ENCODE data around the gene SLC9A4. TPM values are rescaled to one million over a fixed set of nuclear protein-coding genes. Genes with fewer than 3 reads are reported as not detected.

Gene SLC9A4
- total RNA-seq, 4 donors from 2014 or later: 0.40 to 0.76 (median 0.47) TPM

DNA sequence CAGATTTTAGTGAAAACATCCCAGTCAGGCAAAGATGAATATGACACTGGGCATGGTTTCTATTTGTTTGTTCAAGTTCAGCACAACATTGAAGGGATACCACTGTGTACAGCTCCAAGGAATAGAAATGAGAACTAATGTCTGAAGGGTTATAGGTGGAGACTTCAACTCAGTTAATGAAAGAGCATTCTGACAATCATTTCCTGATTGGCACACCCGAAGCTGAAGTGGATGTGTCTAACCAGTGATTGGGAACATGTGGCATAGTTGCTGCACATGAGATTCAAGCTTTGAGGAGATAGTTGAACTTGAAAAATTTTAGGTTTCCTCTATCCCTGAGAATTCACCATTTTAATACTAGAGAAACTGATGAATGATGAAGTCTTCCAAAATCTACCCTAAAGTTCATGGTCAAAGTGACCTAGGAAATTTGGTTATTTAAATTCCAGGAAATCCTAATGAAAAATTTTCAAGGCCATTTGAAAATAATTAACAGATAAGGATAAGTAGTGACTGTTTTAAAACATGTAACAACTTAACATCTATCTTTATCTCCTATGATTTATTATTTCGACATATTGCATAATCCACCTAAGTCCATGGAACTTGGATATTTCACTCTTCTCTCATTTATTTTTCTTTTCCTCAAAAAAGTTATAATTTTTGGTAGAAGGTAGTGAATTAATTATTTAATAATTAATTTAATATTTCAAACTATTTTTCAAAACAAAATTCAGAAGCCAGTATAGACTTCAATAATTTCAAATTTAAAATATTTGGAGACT is 38.0 kb downstream of the SLC9A4 start:
- Histone ChIP-seq H3K27ac (no peak overlapping the region), H3K36me3 (no peaks in the 10 kb centered on the region), H3K9me3 (no peaks in the 10 kb centered on the region), H3K4me3 (no peak overlapping the region), H3K27me3 (no peaks in the 10 kb centered on the region), H3K4me1 (peaks cover 0 to 40% (median 4%) of the 10 kb centered on the region in 3 donors)
- intact Hi-C loops (cut with DNase I): no loop called here
- no peak for DNase-seq
- whole genome bisulfite sequencing, 2 donors: 47% methylated on average over 2 of the region's 2 CpGs
- TF ChIP-seq, protein P1, sequence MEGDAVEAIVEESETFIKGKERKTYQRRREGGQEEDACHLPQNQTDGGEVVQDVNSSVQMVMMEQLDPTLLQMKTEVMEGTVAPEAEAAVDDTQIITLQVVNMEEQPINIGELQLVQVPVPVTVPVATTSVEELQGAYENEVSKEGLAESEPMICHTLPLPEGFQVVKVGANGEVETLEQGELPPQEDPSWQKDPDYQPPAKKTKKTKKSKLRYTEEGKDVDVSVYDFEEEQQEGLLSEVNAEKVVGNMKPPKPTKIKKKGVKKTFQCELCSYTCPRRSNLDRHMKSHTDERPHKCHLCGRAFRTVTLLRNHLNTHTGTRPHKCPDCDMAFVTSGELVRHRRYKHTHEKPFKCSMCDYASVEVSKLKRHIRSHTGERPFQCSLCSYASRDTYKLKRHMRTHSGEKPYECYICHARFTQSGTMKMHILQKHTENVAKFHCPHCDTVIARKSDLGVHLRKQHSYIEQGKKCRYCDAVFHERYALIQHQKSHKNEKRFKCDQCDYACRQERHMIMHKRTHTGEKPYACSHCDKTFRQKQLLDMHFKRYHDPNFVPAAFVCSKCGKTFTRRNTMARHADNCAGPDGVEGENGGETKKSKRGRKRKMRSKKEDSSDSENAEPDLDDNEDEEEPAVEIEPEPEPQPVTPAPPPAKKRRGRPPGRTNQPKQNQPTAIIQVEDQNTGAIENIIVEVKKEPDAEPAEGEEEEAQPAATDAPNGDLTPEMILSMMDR (IDR thresholded peaks at IDR 0.05): no peak
- no peak for TF ChIP-seq POLR2A (IDR thresholded peaks at IDR 0.05)

- H3K4me1 ChIP-seq: peaks cover 0 to 40% (median 4%) of the 10 kb centered on the region in 3 donors
- no peak for DNase-seq
- 84 to 86% methylated on average over 4 of the region's 4 CpGs for WGBS, 2 donors
Measured at GRCh38 chr2:102512161-102512560, 39.1 kb downstream of the SLC9A4 start.

DNA sequence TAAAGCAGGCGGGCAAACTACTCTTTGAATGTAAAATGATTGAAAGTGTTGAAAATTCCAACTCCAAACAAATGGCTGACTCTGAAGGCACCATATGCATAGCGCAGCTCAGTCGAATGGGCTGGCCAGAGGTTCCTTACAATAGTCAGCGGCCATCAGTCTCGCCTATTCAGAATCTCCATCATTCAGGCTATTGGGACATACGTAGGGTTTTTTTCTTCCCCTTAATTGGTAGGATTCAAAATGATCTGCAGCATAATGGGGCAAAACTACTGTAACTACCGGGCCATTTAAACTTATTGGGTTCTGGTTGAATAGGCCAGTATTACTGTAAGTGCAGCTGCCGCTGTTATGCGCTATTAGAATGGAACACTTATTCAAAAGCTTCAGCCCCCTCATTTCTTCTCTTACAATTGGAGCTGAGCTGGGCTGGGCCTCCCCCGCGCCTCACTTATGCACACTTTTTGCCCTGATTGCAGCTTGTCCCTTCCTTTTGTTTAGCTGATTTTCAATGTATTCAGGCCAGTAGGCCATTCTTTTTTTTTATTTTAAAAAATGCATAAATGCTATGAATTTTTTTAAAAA is 40.4 kb downstream of the SLC9A4 start:
- Histone ChIP-seq H3K4me3 (no peak overlapping the region), H3K4me1 (peaks cover 0 to 40% (median 4%) of the 10 kb centered on the region in 3 donors), H3K9me3 (no peaks in the 10 kb centered on the region), H3K27ac (no peak overlapping the region), H3K27me3 (no peaks in the 10 kb centered on the region), H3K36me3 (no peaks in the 10 kb centered on the region)
- intact Hi-C loops (cut with DNase I): no loop called here
- no peak for DNase-seq
- 91 to 93% methylated on average over 11 of the region's 11 CpGs for WGBS, 2 donors
- TF ChIP-seq POLR2A (IDR thresholded peaks at IDR 0.05): no peak
- TF ChIP-seq, protein P1 (IDR thresholded peaks at IDR 0.05): no peak

More at GRCh38 chr2:102512161-102512560, 39.1 kb downstream of the SLC9A4 start:
- Histone ChIP-seq H3K27ac (no peak overlapping the region), H3K36me3 (no peaks in the 10 kb centered on the region), H3K27me3 (no peaks in the 10 kb centered on the region), H3K4me3 (no peak overlapping the region), H3K9me3 (no peaks in the 10 kb centered on the region)
- intact Hi-C loops (cut with DNase I): no loop called here
- no peak for TF ChIP-seq POLR2A (IDR thresholded peaks at IDR 0.05)
- TF ChIP-seq, protein P1 (IDR thresholded peaks at IDR 0.05): no peak

- TF ChIP-seq, protein P1 (IDR thresholded peaks at IDR 0.05): no peak
- TF ChIP-seq POLR2A (IDR thresholded peaks at IDR 0.05): no peak
- DNase-seq: no peak
- 41 to 57% methylated on average over 7 of the region's 7 CpGs for WGBS, 2 donors
Measured at GRCh38 chr2:102514061-102514785, 41.2 kb downstream of the SLC9A4 start.

DNA sequence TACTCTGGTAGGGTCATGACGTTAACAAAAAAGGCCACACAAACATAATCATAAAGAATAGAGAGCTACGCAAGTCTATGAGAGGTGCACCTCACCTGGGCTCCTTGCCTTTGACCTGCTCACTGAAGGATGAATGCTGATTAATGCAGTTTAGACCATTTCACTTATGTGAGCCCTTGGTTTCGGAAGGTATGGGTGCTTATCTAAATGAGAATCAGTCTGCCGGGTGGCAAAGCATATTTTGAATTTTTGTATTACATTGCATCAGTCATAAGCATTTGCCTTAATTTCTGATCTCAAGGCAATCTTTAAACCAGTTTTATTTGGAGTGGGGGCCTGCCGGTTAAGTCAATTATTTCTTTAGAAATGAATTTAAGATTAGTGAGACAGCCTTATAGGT is 42.8 kb downstream of the SLC9A4 start:
- no peak for DNase-seq
- Histone ChIP-seq H3K27me3 (no peaks in the 10 kb centered on the region), H3K9me3 (no peaks in the 10 kb centered on the region), H3K4me1 (peaks cover 0 to 28% (median 4%) of the 10 kb centered on the region in 3 donors), H3K4me3 (no peak overlapping the region), H3K27ac (no peak overlapping the region), H3K36me3 (no peaks in the 10 kb centered on the region)
- WGBS, 2 donors: 73 to 74% methylated on average over 5 of the region's 5 CpGs
- TF ChIP-seq POLR2A (IDR thresholded peaks at IDR 0.05): no peak
- TF ChIP-seq, protein P1 (IDR thresholded peaks at IDR 0.05): no peak
- intact Hi-C loops (cut with DNase I): no loop called here

More at GRCh38 chr2:102514061-102514785, 41.2 kb downstream of the SLC9A4 start:
- Histone ChIP-seq H3K4me3 (no peak overlapping the region), H3K27me3 (no peaks in the 10 kb centered on the region), H3K4me1 (peaks cover 0 to 38% (median 4%) of the 10 kb centered on the region in 3 donors), H3K27ac (no peak overlapping the region), H3K9me3 (no peaks in the 10 kb centered on the region), H3K36me3 (no peaks in the 10 kb centered on the region)
- intact Hi-C loops (cut with DNase I): no loop called here

Data from esophagus squamous epithelium (tissue), 5 donors.